ENCODE measurements around the gene ZNF629. TPM values are rescaled to one million over a fixed set of nuclear protein-coding genes. Genes with fewer than 3 reads are reported as not detected.

ZNF629 gene
- total RNA-seq, 4 donors from 2014 or later: 5.0 to 11.4 (median 6.2) TPM

GRCh38 chr16:30780549-30780948 lies 6.5 kb downstream of the ZNF629 start:
- Histone ChIP-seq H3K4me1 (peaks cover 7 to 41% (median 16%) of the 10 kb centered on the region in 3 donors), H3K27me3 (no peaks in the 10 kb centered on the region), H3K9me3 (no peaks in the 10 kb centered on the region), H3K4me3 (no peak overlapping the region), H3K36me3 (peaks cover 7 to 41% (median 18%) of the 10 kb centered on the region in 3 donors), H3K27ac (no peak overlapping the region)
- DNase-seq: no peak
- TF ChIP-seq CTCF (IDR thresholded peaks at IDR 0.05) (no peak), POLR2A (IDR thresholded peaks at IDR 0.05) (no peak)
- intact Hi-C loops (cut with DNase I): no loop called here
- 64 to 82% methylated on average over 2 to 4 of the region's 4 CpGs for WGBS, 2 donors

- 69% methylated on average over 2 of the region's 3 CpGs; no CpG with 5 or more reads in 1 of the 2 donors for WGBS, 2 donors
- no peak for TF ChIP-seq CTCF (IDR thresholded peaks at IDR 0.05)
- no peak for TF ChIP-seq POLR2A (IDR thresholded peaks at IDR 0.05)
- no peak overlapping the region for H3K4me3 ChIP-seq
- DNase-seq: no peak
- no peaks in the 10 kb centered on the region for H3K27me3 ChIP-seq
- H3K4me1 ChIP-seq: peaks cover 8 to 38% (median 16%) of the 10 kb centered on the region in 3 donors
- H3K36me3 ChIP-seq: peaks cover 7 to 41% (median 18%) of the 10 kb centered on the region in 3 donors
- intact Hi-C loops (cut with DNase I): no loop called here
- H3K27ac ChIP-seq: no peak overlapping the region
- H3K9me3 ChIP-seq: no peaks in the 10 kb centered on the region
Measured at GRCh38 chr16:30780021-30780420, 7.0 kb downstream of the ZNF629 start.

DNA sequence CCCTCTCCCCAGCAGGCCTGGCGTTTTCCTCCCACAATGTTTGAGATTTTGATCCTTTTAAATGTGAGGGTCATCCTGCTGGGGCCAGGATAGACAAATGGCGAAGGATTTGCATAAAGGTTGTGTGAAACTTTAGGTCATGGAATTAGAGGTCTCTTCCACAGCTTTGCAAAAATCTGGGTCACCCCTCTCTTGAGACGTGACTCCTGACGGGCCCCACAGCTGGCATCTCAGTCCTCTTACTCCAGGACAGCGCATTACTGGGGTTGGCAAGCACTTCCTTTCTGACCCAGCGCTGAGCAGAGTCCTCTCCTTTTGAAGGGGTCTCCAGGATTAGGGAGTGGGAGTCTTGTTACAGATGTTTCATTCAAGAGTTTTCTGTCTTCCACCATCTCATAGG lies 7.4 kb downstream of the ZNF629 start:
- TF ChIP-seq POLR2A (IDR thresholded peaks at IDR 0.05) (no peak), CTCF (IDR thresholded peaks at IDR 0.05) (no peak)
- intact Hi-C loops (cut with DNase I): no loop called here
- 74 to 84% methylated on average over 5 to 6 of the region's 6 CpGs for WGBS, 2 donors
- no peak for DNase-seq
- H3K9me3 ChIP-seq: no peaks in the 10 kb centered on the region
- H3K27ac ChIP-seq: no peak overlapping the region
- peaks cover 13 to 40% (median 20%) of the 10 kb centered on the region in 3 donors for H3K4me1 ChIP-seq
- peaks cover 9 to 42% (median 18%) of the 10 kb centered on the region in 3 donors for H3K36me3 ChIP-seq
- no peaks in the 10 kb centered on the region for H3K27me3 ChIP-seq
- H3K4me3 ChIP-seq: no peak overlapping the region

GRCh38 chr16:30778549-30779244 lies 8.3 kb downstream of the ZNF629 start:
- intact Hi-C loops (cut with DNase I): no loop called here
- Histone ChIP-seq H3K36me3 (peaks cover 18 to 42% (median 18%) of the 10 kb centered on the region in 3 donors), H3K4me1 (peaks cover 14 to 47% (median 23%) of the 10 kb centered on the region in 3 donors), H3K27me3 (no peaks in the 10 kb centered on the region), H3K9me3 (no peaks in the 10 kb centered on the region), H3K4me3 (no peak overlapping the region), H3K27ac (no peak overlapping the region)
- TF ChIP-seq CTCF (IDR thresholded peaks at IDR 0.05) (no peak), POLR2A (IDR thresholded peaks at IDR 0.05) (no peak)
- DNase-seq: no peak
- WGBS, 2 donors: 78 to 81% methylated on average over 13 of the region's 14 CpGs

GRCh38 chr16:30777591-30778297 lies 9.3 kb downstream of the ZNF629 start:
- DNase-seq: no peak
- 60 to 88% methylated on average over 1 to 4 of the region's 7 CpGs for whole genome bisulfite sequencing, 2 donors
- no peak overlapping the region for H3K4me3 ChIP-seq
- TF ChIP-seq CTCF (IDR thresholded peaks at IDR 0.05): no peak
- no peak for TF ChIP-seq POLR2A (IDR thresholded peaks at IDR 0.05)
- H3K4me1 ChIP-seq: peaks cover 14 to 47% (median 23%) of the 10 kb centered on the region in 3 donors
- intact Hi-C loops (cut with DNase I): no loop called here
- peak overlapping the region in 1 of 4 donors; percentile 28 for H3K27ac ChIP-seq
- H3K9me3 ChIP-seq: no peaks in the 10 kb centered on the region
- peaks cover 14 to 42% (median 24%) of the 10 kb centered on the region in 3 donors for H3K36me3 ChIP-seq
- H3K27me3 ChIP-seq: no peaks in the 10 kb centered on the region
